NCI-H1694 (cell line): ENCODE measurements around the gene BCAP31.

Source experiments
- DNase-seq: peaks from one replicate; lab custom pipeline; 2025; lab: John Stamatoyannopoulos, UW

BCAP31 gene

DNA sequence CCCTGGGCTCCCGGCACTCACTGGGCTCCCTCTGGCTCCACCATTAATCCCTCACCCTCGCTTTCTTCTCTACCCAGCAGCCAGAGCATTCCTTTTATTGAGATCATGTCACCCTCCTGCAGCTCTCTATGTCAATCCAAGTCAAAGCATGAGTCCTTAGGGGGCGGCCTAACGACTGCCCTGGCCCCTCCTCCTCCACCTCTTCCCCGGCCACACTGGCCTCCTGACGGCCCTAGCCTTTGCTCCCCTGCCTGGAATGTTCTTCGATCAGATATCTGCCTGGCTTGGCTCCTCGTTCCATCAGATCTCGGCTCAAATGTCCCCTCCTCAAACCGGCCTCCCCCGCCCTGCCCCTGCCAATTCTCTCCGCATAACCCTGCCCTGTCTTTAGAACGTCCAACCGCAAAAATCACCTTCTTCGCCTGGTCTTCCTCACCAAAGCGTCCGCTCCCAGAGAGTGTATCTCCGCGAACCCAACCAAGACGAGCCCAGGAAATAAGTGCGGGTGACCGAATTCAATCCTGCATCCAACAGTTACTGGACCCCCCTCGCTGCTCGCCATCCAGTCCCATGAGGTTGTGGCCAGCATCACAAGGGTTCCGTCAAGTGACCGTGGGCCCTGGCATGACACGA is 49.9 kb downstream of the BCAP31 start:
- no peak for DNase-seq

DNA sequence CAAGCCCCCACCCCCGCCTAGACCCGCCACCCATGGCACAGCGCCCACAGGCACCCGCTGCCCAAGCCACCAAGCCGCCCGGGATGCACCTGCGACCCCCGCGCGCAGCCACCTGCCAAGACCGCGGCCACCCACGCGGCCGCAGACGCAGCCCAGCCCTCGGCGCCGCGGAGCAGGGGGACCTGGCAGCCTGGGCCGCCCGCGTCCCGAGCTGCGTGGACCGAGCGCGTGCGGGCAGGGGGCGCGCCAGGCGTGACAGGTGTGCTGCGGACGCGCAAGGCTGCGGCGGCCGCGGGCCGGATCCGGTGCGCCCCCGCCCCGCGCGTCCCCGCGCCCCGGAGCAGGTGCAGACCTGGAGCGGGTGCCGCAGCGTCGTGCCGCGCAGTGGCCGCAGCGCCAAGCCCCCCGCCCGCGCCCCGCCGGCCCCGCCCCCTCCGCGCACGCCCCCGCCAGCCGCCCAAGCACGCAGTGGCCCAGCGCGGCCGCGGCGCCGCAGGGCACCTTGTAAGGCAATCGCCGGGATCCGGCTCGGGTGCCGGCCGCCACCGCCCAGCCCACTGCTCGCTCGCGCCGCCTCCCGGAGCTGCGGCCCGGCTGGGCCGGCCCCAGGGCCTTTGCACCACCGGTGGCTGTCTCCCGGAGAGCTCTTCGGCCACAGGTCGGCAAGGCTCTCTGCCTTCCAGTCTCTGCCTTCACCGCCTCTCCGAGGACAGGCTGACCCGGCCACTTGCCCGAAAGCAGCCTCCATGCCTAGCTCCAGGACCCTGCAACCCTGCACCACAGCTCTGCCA is 50.6 kb downstream of the BCAP31 start, which contains the start of gene PNCK:
Gene PNCK, minus strand, starts transcription at position 386 of the 791 bp plus-strand sequence. CDS start 737 bp downstream, outside the sequence.
- DNase-seq = no peak

GRCh38 chrX:153672531-153673427 is 51.4 kb downstream of the BCAP31 start:
- DNase-seq = no peak

- DNase-seq = no peak
Observed at GRCh38 chrX:153671589-153672530, 52.3 kb downstream of the BCAP31 start.

- DNase-seq = no peak
Observed at GRCh38 chrX:153670748-153671588, 53.2 kb downstream of the BCAP31 start.

- no peak for DNase-seq
Observed at GRCh38 chrX:153669901-153670731, 54.1 kb downstream of the BCAP31 start.

DNA sequence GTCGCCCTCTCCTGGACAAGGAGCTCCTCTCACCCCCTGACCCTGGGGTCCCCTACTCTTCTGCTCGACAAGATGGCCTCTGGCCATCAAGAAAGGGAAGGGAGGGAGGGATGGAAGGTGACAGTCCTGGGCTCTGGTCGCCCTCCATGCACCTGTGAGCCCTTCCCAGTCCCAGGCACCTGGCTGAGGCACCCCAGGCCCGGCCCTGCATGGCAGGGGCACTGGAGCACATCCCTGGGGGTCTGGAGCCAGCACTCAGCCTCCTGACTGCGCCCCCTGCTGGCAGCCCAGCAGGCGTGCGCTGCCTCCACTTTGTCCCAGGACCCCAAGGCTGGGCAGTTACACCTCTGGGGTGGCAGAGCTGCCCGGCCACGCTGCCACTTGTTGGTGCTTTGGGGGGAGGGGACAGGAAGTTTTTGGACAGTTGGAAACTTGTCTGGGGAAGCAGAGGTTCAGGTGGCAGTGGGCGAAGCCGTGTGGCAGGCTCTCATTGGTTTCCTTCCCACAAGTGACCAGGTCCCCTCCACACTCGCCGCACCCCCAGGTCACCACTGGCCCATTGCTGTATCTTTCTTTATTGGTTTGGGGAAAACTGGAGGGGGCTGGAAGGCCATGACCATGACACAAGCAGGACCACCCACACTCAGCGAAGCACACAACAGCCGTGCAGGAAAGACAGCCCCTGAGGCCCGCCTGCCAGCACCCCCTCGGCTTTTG is 54.9 kb downstream of the BCAP31 start:
- DNase-seq = no peak

- DNase-seq = no peak
Observed at GRCh38 chrX:153668423-153669173, 55.6 kb downstream of the BCAP31 start.

GRCh38 chrX:153667956-153668396 is 56.2 kb downstream of the BCAP31 start:
- peak; percentile 85 for DNase-seq

DNA sequence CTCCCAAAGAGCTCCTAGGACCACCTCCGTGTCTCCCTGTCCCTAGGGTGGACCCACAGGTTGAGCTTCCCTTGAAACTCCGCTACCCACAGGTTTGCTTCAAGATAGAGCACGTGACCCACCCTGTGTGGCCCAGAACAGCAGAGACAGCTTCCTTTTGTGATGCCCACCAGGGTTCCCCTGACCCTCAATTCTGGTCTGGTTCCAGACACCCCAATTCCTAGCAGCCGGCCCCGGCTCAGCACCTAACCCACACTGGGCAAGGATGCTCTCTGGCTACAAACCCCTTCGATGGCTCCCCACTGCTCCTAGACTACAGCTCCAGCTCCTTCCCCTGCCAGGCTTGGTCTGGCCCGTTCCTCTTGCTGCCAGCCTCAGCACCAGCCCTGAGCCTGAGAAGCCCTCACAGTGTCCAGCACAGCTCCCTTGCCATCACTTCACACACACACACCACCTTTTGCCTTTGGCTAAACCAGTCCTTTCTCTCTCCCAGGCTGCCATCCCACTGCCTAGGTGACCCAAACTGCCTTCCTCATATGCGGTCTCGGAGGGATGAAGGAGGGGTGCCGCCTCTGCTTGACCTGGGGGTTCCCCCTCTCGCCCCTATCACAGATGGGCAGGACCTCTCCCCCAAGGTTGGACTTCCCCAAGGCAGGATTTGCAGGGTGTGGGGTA is 56.8 kb downstream of the BCAP31 start:
- no peak for DNase-seq

DNA sequence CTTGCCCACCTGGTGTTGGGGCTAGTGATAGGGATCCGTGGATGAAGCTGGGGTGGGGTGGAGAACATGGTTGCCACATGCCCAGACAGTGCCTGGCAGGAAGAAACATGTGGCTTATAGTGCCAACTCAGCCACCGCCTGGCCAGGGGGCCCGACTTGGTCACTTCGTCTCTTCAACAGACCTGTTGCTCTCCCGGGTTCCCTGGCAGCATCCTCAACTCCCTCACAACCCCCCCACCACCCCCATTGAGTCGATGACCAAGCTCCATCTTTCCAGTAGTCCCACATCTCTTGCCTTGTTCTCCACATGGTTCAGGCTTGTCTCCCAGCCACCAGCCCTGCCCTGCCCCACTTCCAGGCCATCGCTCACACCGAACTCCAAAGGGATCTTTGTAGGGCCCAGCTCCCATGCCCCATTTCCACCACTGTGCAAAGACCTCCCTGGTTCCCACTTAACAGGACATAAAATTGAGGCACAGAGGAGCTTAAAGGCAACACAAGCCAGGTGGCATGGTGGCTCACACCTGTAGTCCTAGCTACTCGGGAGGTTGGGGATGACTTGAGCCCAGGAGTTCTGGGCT is 58.4 kb downstream of the BCAP31 start:
- DNase-seq = no peak

GRCh38 chrX:153662266-153662665 is 61.9 kb downstream of the BCAP31 start:
- DNase-seq = no peak

DNA sequence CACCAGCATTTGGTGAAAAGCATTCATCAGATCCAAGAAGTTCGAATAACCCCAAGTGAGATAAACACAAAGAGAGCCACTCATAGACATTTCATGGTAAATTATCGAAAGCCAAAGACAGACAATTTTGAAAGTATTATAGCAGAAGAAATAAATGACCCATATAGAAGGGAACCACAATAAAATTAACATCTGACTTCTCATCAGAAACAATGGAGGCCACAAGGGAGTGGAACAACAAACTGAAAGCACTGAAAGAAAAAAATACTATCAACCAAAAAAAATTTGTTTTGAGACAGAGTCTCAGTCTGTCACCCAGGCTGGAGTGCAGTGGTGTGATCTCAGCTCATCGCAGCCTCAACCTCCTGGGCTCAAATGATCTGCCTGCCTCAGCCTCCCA is 64.9 kb downstream of the BCAP31 start:
- DNase-seq = no peak

- DNase-seq = no peak
Observed at GRCh38 chrX:153657161-153657560, 67.0 kb downstream of the BCAP31 start.

- no peak for DNase-seq
Observed at GRCh38 chrX:153653556-153653955, 70.6 kb downstream of the BCAP31 start.

- DNase-seq = no peak
Observed at GRCh38 chrX:153651540-153652079, 72.6 kb downstream of the BCAP31 start.

DNA sequence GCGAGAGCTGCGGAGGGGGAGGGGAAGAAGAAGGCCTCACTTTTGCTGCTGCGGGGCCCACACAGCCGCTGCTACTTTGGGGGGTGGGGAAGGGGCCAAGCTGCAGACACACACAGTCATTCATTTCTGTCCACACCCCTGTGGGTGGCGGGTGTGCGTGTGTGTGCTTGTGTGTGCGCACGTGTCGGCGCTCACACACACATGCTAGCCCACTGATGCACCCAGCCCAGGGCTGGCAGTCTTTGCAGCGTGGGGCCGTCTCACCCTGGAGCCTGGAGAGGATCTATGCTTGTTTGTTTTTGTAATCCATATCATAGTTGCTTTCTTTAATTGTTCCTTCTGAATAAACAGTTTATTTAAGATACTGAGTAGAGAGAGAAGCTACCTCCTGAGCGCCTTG is 73.2 kb downstream of the BCAP31 start:
- no peak for DNase-seq
